ENCODE results near the gene SPPL3. TPM values are rescaled to one million over a fixed set of nuclear protein-coding genes. Genes with fewer than 3 reads are reported as not detected.

Gene SPPL3
- total RNA-seq, 2 donors from 2014 or later: 13.5 to 16.5 TPM

- Histone ChIP-seq H3K27me3 (no peaks in the 10 kb centered on the region), H3K27ac (no peak overlapping the region), H3K4me3 (no peak overlapping the region), H3K4me1 (no peaks in the 10 kb centered on the region), H3K36me3 (replicated peaks in 1 of 2; ENCODE audit: insufficient read depth in 1 of 2, low read depth in 2 of 2) (no peaks in the 10 kb centered on the region), H3K9me3 (no peaks in the 10 kb centered on the region)
- intact Hi-C loops (cut with DNase I): no loop called here
- TF ChIP-seq POLR2A (IDR thresholded peaks at IDR 0.05): no peak
- no peak for TF ChIP-seq CTCF (IDR thresholded peaks at IDR 0.05)
- ATAC-seq (no peak), DNase-seq (no peak)
Observed at GRCh38 chr12:120800665-120801064, 103.5 kb downstream of the SPPL3 start.

- 75 to 82% methylated on average over 3 of the region's 3 CpGs for WGBS, 2 donors
- DNase-seq: no peak
- no peak for ATAC-seq
- TF ChIP-seq POLR2A (IDR thresholded peaks at IDR 0.05): no peak
- TF ChIP-seq CTCF (IDR thresholded peaks at IDR 0.05): no peak
- H3K27me3 ChIP-seq: no peaks in the 10 kb centered on the region
- no peaks in the 10 kb centered on the region for H3K4me1 ChIP-seq
- H3K4me3 ChIP-seq: no peak overlapping the region
- H3K36me3 ChIP-seq (replicated peaks in 1 of 2; ENCODE audit: insufficient read depth in 1 of 2, low read depth in 2 of 2): no peaks in the 10 kb centered on the region
- no peaks in the 10 kb centered on the region for H3K9me3 ChIP-seq
- no peak overlapping the region for H3K27ac ChIP-seq
- intact Hi-C loops (cut with DNase I): no loop called here
Observed at GRCh38 chr12:120799243-120800045, 104.7 kb downstream of the SPPL3 start.

DNA sequence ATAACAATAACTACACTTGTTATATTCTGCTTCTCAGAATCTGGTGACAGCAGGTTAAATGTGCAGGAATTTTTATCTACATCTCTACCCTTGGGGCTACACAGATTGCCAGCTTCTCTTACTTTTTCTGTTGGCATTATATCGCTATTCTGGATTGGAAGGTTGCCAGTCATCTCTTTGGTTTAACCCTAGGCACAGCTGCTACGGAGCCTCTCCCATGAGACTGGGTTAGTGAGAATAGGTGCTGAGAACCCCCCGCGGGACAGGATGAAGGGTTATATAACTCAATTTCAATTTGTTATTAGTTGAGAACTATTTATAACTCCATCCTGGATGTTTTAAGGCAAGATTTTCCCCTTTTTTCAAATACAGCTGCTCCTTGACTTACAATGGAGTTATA lies 105.5 kb downstream of the SPPL3 start:
- no peak for ATAC-seq
- H3K27ac ChIP-seq: no peak overlapping the region
- TF ChIP-seq CTCF (IDR thresholded peaks at IDR 0.05) (no peak), POLR2A (IDR thresholded peaks at IDR 0.05) (no peak)

DNA sequence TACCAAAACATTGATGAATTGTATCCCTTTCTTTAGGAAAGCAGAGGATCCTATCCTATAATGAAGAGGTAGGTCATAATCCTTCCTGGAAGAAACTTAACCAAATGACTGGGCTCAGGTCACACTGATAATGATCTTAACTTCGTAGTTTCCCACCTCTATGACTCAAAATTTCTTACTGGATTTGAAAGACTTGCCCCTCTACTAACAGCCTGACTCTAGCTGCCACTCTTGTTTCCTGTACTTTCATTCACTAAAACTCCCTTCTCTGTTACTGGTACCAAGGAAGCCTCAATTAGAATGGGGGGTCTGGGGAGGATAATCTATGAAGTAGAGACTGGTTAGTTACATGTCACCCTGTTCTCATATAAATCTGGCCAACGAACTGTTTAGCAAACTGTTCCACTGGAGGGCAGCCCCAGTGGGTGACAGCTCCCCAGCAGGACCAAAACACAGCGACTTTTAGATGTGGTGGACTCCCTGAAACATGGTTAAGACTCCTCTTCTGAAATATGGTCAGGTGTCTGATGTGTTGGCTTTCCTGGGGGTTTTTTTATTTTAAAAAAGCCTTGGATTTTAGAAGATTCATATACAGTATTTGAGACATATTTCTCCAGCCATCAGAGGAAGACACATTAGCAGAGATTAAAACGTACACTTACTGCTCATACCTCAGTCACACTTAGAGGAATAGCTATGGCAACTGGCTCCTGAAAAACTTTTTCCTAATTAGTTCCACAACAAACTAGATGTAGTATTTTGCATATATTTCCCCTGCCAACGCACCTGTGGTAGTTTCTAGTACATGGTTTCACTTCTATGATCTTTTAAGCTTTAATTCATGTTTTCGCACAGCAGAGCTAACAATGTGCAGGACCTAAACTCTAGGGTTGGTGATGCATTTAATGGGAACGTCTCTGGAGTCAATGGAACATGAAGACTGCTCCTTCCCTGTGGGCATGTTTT lies 106.2 kb downstream of the SPPL3 start:
- intact Hi-C loops (cut with DNase I): no loop called here
- ATAC-seq (no peak), DNase-seq (no peak)
- H3K36me3 ChIP-seq (replicated peaks in 1 of 2; ENCODE audit: insufficient read depth in 1 of 2, low read depth in 2 of 2): no peaks in the 10 kb centered on the region
- no peaks in the 10 kb centered on the region for H3K4me1 ChIP-seq
- H3K9me3 ChIP-seq: no peaks in the 10 kb centered on the region
- 85 to 88% methylated on average over 7 of the region's 7 CpGs for WGBS, 2 donors
- H3K4me3 ChIP-seq: no peak overlapping the region
- H3K27me3 ChIP-seq: no peaks in the 10 kb centered on the region
- TF ChIP-seq CTCF (IDR thresholded peaks at IDR 0.05): no peak
- no peak for TF ChIP-seq POLR2A (IDR thresholded peaks at IDR 0.05)
- H3K27ac ChIP-seq: no peak overlapping the region

More for the DNA sequence above, 105.5 kb downstream of the SPPL3 start:
- 71% methylated on average over 4 of the region's 4 CpGs for WGBS, 2 donors
- H3K4me3 ChIP-seq: no peak overlapping the region
- intact Hi-C loops (cut with DNase I): no loop called here
- H3K27me3 ChIP-seq: no peaks in the 10 kb centered on the region
- DNase-seq: no peak
- no peaks in the 10 kb centered on the region for H3K36me3 ChIP-seq (replicated peaks in 1 of 2; ENCODE audit: insufficient read depth in 1 of 2, low read depth in 2 of 2)
- no peaks in the 10 kb centered on the region for H3K9me3 ChIP-seq
- no peaks in the 10 kb centered on the region for H3K4me1 ChIP-seq
